CD14-positive monocyte (primary cell): ENCODE results near the gene PLXNA2. TPM values are rescaled to one million over a fixed set of nuclear protein-coding genes. Genes with fewer than 3 reads are reported as not detected.
A peak's percentile ranks its signal among the peaks of the same experiment; 100 is the strongest.

Experiments used
- DNase-seq, 3 donors: peaks; one replicate each; pipeline ENCODE4 v3.0.0-alpha.2; 2011 to 2022
- H2AFZ ChIP-seq: 2 replicates; pipeline ENCODE4 v1.6.0; 2012; ENCODE audit warnings: mild to moderate bottlenecking, low read depth, low read length, inconsistent platforms; ENCODE audit not compliant: insufficient read depth, poor library complexity, severe bottlenecking
- H3K27ac ChIP-seq, 2 donors: 1 replicate in 1 of 2; 2 replicates in 1 of 2; pipeline ENCODE4 v1.5.1; 2012 to 2013; ENCODE audit warnings: low read length in 2 of 2, control low read depth in 1 of 2, inconsistent platforms in 1 of 2, low read depth in 1 of 2, mild to moderate bottlenecking in 1 of 2
- H3K27me3 ChIP-seq, 2 donors: one replicate each; pipeline versions ENCODE4 v1.6.0 to v1.6.1; 2011 to 2013; ENCODE audit warnings: low read length in 2 of 2; ENCODE audit not compliant: control insufficient read depth in 2 of 2, insufficient read depth in 2 of 2
- H3K36me3 ChIP-seq, 2 donors: replicated peaks in 1 of 2; 1 replicate in 1 of 2; 2 replicates in 1 of 2; pipeline versions ENCODE4 v1.5.1 to v1.6.1; 2012 to 2013; ENCODE audit warnings: low read length in 2 of 2, control low read depth in 1 of 2, inconsistent platforms in 1 of 2, mild to moderate bottlenecking in 1 of 2; ENCODE audit not compliant: insufficient read depth in 2 of 2, control insufficient read depth in 1 of 2
- H3K4me1 ChIP-seq, 2 donors: 1 replicate in 1 of 2; 2 replicates in 1 of 2; pipeline versions ENCODE4 v1.5.1 to v1.6.1; 2012 to 2013; ENCODE audit warnings: low read length in 2 of 2, control low read depth in 1 of 2, inconsistent platforms in 1 of 2, mild to moderate bottlenecking in 1 of 2, moderate library complexity in 1 of 2; ENCODE audit not compliant: insufficient read depth in 2 of 2, control insufficient read depth in 1 of 2
- H3K4me2 ChIP-seq: replicated peaks from 2 replicates; pipeline ENCODE3; 2012; ENCODE audit warnings: low read length, moderate library complexity, mild to moderate bottlenecking; ENCODE audit not compliant: poor library complexity, severe bottlenecking; ENCODE audit errors: extremely low read depth
- H3K4me3 ChIP-seq, 3 experiments: fragments of 200-600 bp in 1 of 3; sonication (generic) in 1 of 3; replicated peaks in 1 of 3; 1 replicate in 2 of 3; 2 replicates in 1 of 3; pipeline ENCODE4 v1.5.1; 2011 to 2013; ENCODE audit warnings: low read length in 3 of 3, mild to moderate bottlenecking in 3 of 3, control low read depth in 2 of 3, low read depth in 2 of 3, inconsistent platforms in 1 of 3, moderate library complexity in 1 of 3
- H3K79me2 ChIP-seq: 2 replicates; pipeline ENCODE4 v1.6.0; 2012; ENCODE audit warnings: mild to moderate bottlenecking, control low read depth, inconsistent platforms, low read length, moderate library complexity; ENCODE audit not compliant: insufficient read depth
- H3K9ac ChIP-seq: 2 replicates; pipeline ENCODE4 v1.6.0; 2017; ENCODE audit warnings: low read length, mild to moderate bottlenecking; ENCODE audit not compliant: insufficient read depth, poor library complexity, severe bottlenecking
- H3K9me3 ChIP-seq, 2 donors: replicated peaks in 1 of 2; 1 replicate in 1 of 2; 2 replicates in 1 of 2; pipeline versions ENCODE4 v1.5.1 to v1.6.1; 2012 to 2013; ENCODE audit warnings: low read length in 2 of 2, control low read depth in 1 of 2; ENCODE audit not compliant: control insufficient read depth in 1 of 2, insufficient read depth in 1 of 2
- H4K20me1 ChIP-seq: 2 replicates; pipeline ENCODE4 v1.6.0; 2012; ENCODE audit warnings: mild to moderate bottlenecking, low read length, control low read depth, moderate library complexity; ENCODE audit not compliant: insufficient read depth
- H3K27ac Mint-ChIP-seq, 7 donors: one replicate each; pipeline ENCODE4 v1.8.0; 2020; ENCODE audit warnings: mild to moderate bottlenecking in 7 of 7, mixed read lengths in 7 of 7, moderate library complexity in 6 of 7, inconsistent platforms in 2 of 7
- H3K27me3 Mint-ChIP-seq, 3 donors: one replicate each; pipeline ENCODE4 v1.8.0; 2021 to 2022; ENCODE audit warnings: low read depth in 3 of 3, mild to moderate bottlenecking in 3 of 3, mixed read lengths in 3 of 3, moderate library complexity in 3 of 3, inconsistent platforms in 1 of 3
- H3K36me3 Mint-ChIP-seq, 2 donors: one replicate each; pipeline ENCODE4 v1.8.0; 2020; ENCODE audit warnings: mixed read lengths in 2 of 2, inconsistent platforms in 1 of 2, mild to moderate bottlenecking in 1 of 2
- H3K4me1 Mint-ChIP-seq: one replicate; pipeline ENCODE4 v1.8.0; 2020; ENCODE audit warnings: mild to moderate bottlenecking, mixed read lengths
- H3K4me3 Mint-ChIP-seq, 2 donors: one replicate each; pipeline ENCODE4 v1.8.0; 2020; ENCODE audit warnings: mild to moderate bottlenecking in 2 of 2, mixed read lengths in 2 of 2, moderate library complexity in 1 of 2
- H3K9me3 Mint-ChIP-seq, 7 donors: one replicate each; pipeline ENCODE4 v1.8.0; 2020 to 2022; ENCODE audit warnings: mixed read lengths in 7 of 7, mild to moderate bottlenecking in 6 of 7, moderate library complexity in 6 of 7, inconsistent platforms in 2 of 7
- WGBS: methylation state at CpG from one replicate; pipeline ENCODE4 v1.1.5; 2013; ENCODE audit warnings: missing lambda C conversion rate; ENCODE audit not compliant: insufficient coverage; 5-methylcytosine and 5-hydroxymethylcytosine counted together
- intact Hi-C, 2 donors: fragments of 100-400 bp; cut with micrococcal nuclease; formaldehyde crosslinking; loops; one replicate each; pipeline versions ENCODE4 v1.15.0 to v1.15.1; 2023
- polyA plus RNA-seq, 3 donors: library from polyadenylated mRNA; depleted of rRNA in 1 of 3; unstranded in 2 of 3; stranded (reverse) in 1 of 3; fragments of 300-500 nt in 2 of 3; fragments of >200 nt in 1 of 3; fragmentation: Illumina TruSeq in 2 of 3; gene quantifications; 1 replicate in 2 of 3; 2 replicates in 1 of 3; pipeline ENCODE4 v1.2.3, GENCODE V29; 2012 to 2021
- TF ChIP-seq, protein P1 (sequence below): fragments of 200-600 bp; IDR thresholded peaks from one replicate; pipeline ENCODE4 v1.8.0; 2022; ENCODE audit warnings: antibody characterized with exemption, mild to moderate bottlenecking

The PLXNA2 gene
- polyA plus RNA-seq, 3 donors = 0.75 to 2.1 (median 1.1) TPM

DNA sequence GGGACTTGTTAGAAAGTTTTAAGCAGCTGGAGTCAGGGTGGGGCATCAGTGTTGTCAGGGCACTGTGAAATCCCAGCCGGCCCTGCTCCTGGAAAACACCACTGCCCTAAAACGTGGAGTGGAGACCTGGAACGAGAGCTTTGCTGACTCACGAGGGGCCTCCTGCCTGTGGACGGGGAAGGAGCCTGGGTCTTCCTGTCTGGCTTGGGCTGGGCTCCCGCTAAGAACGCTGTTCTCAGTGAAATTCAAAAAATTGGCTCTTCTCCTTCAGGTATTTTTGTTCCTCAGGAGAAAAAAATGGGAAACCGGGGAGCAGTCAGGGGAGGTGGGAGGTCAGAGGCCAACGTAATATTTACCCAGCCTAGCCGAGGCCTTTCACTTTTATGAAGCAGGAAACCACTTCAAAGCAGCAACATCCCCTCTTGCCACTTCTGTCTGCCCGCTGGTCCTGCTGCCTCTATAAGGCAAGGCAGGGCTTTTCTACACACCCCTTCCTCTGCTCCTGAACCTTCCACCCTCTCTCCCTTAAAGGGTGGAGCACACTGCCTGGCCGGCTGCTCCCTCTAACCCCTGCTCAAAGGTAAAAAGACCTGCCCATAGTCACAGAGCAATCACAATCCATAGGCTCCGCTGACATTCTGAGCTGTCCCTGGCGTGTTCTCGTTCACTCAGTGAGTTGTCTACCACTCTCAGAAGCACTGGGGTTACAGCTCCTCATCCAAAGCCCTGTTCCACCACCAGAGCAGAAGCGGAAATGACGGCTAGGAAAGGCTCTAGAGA is 8.0 kb downstream of the PLXNA2 start:
- peak overlapping the region in 1 of 3 experiments; percentile 50 for H3K4me3 ChIP-seq
- H3K4me1 Mint-ChIP-seq = peaks cover 28% of the 10 kb centered on the region
- TF ChIP-seq, protein P1, sequence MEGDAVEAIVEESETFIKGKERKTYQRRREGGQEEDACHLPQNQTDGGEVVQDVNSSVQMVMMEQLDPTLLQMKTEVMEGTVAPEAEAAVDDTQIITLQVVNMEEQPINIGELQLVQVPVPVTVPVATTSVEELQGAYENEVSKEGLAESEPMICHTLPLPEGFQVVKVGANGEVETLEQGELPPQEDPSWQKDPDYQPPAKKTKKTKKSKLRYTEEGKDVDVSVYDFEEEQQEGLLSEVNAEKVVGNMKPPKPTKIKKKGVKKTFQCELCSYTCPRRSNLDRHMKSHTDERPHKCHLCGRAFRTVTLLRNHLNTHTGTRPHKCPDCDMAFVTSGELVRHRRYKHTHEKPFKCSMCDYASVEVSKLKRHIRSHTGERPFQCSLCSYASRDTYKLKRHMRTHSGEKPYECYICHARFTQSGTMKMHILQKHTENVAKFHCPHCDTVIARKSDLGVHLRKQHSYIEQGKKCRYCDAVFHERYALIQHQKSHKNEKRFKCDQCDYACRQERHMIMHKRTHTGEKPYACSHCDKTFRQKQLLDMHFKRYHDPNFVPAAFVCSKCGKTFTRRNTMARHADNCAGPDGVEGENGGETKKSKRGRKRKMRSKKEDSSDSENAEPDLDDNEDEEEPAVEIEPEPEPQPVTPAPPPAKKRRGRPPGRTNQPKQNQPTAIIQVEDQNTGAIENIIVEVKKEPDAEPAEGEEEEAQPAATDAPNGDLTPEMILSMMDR = no peak
- H3K9me3 ChIP-seq = no peaks in the 10 kb centered on the region
- peak overlapping the region in 2 of 7 donors; percentile 30 to 66 for H3K27ac Mint-ChIP-seq
- no peaks in the 10 kb centered on the region for H3K79me2 ChIP-seq
- H2AFZ ChIP-seq = peak overlapping the region; percentile 64
- peaks cover 20% of the 10 kb centered on the region for H4K20me1 ChIP-seq
- peak in 1 of 3 donors; percentile 24 for DNase-seq
- H3K27me3 ChIP-seq = peaks cover 17 to 27% of the 10 kb centered on the region in 2 donors
- H3K4me1 ChIP-seq = peaks cover 21 to 26% of the 10 kb centered on the region in 2 donors
- 6% methylated on average over 13 of the region's 17 CpGs for WGBS
- H3K36me3 ChIP-seq = no peaks in the 10 kb centered on the region
- H3K4me3 Mint-ChIP-seq = peak overlapping the region; percentile 55 to 82
- H3K4me2 ChIP-seq = peak overlapping the region; percentile 54
- peaks cover 0 to 2% (median 0%) of the 10 kb centered on the region in 7 donors for H3K9me3 Mint-ChIP-seq
- H3K27ac ChIP-seq = no peak overlapping the region
- peaks cover 19 to 45% (median 34%) of the 10 kb centered on the region in 3 donors for H3K27me3 Mint-ChIP-seq
- H3K36me3 Mint-ChIP-seq = peaks cover 0 to 1% of the 10 kb centered on the region in 2 donors
- H3K9ac ChIP-seq = peak overlapping the region; percentile 34
- intact Hi-C loops = no loop called here

DNA sequence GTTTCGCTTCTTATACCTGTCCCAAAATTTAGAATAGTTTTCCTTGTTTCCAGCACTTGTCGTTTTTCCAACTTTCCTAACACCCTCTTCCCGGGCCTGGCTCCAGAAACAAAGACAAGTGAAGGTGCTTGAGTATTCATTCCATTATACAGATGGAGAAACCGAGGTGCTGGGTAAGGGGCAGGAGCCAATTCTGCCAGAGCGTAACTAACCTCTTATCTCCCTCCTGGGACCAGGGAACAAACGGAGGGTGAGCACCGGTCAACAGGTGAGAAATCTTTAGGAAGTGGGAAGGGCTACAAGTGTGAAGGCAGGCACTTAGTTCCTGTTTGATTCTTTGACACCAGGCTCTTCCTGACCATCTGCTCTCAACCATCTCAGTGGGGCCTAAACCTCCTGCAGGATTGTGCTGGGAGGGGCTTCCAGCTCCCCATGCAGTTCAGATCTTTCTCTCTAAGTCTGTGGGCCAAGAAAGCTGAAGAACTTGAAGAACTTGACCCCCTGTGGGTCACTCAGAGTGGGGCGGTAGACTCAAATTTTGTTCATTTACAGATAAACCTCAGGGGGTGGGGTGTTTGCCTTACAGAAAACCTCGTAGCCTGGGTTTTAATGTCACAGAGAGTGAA is 8.7 kb downstream of the PLXNA2 start:
- peaks cover 13 to 42% (median 29%) of the 10 kb centered on the region in 3 donors for H3K27me3 Mint-ChIP-seq
- Histone ChIP-seq H3K9ac (peak overlapping the region; percentile 34), H3K4me3 (peak overlapping the region in 1 of 3 experiments; percentile 50), H3K79me2 (no peaks in the 10 kb centered on the region), H4K20me1 (peaks cover 16% of the 10 kb centered on the region), H3K36me3 (no peaks in the 10 kb centered on the region), H2AFZ (peak overlapping the region; percentile 64), H3K4me1 (peaks cover 21 to 26% of the 10 kb centered on the region in 2 donors), H3K9me3 (no peaks in the 10 kb centered on the region), H3K27me3 (peaks cover 12 to 20% of the 10 kb centered on the region in 2 donors), H3K27ac (no peak overlapping the region), H3K4me2 (peak overlapping the region; percentile 54)
- 40% methylated on average over 1 of the region's 9 CpGs for WGBS
- peak overlapping the region; percentile 55 to 82 for H3K4me3 Mint-ChIP-seq
- TF ChIP-seq, protein P1 = no peak
- H3K27ac Mint-ChIP-seq = peak overlapping the region in 3 of 7 donors; percentile 6 to 66 (median 30)
- no peak for DNase-seq
- peaks cover 28% of the 10 kb centered on the region for H3K4me1 Mint-ChIP-seq
- peaks cover 0 to 1% of the 10 kb centered on the region in 2 donors for H3K36me3 Mint-ChIP-seq
- intact Hi-C loops = no loop called here
- peaks cover 0 to 2% (median 0%) of the 10 kb centered on the region in 7 donors for H3K9me3 Mint-ChIP-seq
